ENCODE data around the gene FAM168A.
A peak's percentile ranks its signal among the peaks of the same experiment; 100 is the strongest.

Gene FAM168A

DNA sequence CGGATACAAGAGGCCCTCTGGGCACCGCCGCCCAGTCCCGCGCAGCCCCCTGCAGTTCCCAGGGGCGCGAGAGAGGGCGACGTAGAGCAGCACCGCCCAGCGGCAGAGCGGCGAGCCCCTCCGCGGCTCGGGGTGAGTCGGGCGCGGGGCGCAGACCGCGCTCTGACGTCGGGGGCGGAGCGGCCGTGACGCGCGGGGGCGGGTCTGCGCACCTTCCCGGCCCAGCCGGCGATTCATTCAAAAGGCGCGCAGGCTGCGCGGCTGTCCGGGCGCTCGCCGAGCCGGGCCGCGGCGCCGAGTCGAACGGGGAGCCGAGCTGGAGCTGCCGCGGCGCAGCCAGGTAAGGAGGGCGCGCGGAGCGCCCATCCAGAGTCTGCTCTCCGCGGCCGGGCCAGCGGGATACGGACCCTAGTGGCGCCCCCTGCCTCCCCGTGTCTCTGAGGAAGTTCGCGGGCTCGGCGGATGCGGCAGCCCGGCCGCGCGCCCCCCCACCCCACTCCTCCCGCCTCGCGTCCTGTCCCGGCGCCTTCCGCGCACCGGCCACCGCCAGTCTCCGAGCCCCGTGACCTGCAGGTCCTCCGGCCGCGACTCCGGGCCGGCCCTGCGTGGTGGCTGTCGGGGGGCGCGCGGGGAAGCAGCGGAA is 221.6 kb downstream of the FAM168A start, which contains the start of gene RELT:
Gene RELT, plus strand, starts transcription at position 240 of the 643 bp plus-strand sequence. CDS start 12,738 bp downstream, outside the sequence.
- TF ChIP-seq, protein P1, sequence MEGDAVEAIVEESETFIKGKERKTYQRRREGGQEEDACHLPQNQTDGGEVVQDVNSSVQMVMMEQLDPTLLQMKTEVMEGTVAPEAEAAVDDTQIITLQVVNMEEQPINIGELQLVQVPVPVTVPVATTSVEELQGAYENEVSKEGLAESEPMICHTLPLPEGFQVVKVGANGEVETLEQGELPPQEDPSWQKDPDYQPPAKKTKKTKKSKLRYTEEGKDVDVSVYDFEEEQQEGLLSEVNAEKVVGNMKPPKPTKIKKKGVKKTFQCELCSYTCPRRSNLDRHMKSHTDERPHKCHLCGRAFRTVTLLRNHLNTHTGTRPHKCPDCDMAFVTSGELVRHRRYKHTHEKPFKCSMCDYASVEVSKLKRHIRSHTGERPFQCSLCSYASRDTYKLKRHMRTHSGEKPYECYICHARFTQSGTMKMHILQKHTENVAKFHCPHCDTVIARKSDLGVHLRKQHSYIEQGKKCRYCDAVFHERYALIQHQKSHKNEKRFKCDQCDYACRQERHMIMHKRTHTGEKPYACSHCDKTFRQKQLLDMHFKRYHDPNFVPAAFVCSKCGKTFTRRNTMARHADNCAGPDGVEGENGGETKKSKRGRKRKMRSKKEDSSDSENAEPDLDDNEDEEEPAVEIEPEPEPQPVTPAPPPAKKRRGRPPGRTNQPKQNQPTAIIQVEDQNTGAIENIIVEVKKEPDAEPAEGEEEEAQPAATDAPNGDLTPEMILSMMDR (IDR thresholded peaks at IDR 0.05; ENCODE audit: insufficient read depth, low read depth, low read length, missing control alignments): peak; percentile 87
- H3K4me3 ChIP-seq (ENCODE audit: low read depth, low read length): peak within 1 kb of the TSS; percentile 76
- peak; percentile 96 for DNase-seq (ENCODE audit: low read depth)

DNA sequence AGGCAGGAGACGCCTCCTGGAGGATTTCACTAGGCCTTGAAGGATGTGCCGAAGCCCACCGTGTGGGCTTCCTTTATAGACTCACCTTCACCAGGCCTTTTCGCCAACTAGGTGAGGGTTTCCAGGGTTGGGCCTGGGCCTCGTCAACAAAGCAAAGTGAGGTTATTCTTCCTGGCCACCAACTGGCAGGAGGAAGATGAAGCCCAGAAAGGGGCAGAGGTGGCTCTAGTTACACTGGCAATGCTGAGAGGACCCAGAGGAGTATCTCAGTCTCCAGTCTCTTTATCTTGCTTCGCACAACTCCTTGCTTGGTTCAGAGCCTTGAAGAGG is 222.1 kb downstream of the FAM168A start:
- DNase-seq (ENCODE audit: low read depth): no peak
- H3K4me3 ChIP-seq (ENCODE audit: low read depth, low read length): no peak overlapping the region; the same call in 1 of the 2 replicates
- TF ChIP-seq, protein P1 (IDR thresholded peaks at IDR 0.05; ENCODE audit: insufficient read depth, low read depth, low read length, missing control alignments): no peak

DNA sequence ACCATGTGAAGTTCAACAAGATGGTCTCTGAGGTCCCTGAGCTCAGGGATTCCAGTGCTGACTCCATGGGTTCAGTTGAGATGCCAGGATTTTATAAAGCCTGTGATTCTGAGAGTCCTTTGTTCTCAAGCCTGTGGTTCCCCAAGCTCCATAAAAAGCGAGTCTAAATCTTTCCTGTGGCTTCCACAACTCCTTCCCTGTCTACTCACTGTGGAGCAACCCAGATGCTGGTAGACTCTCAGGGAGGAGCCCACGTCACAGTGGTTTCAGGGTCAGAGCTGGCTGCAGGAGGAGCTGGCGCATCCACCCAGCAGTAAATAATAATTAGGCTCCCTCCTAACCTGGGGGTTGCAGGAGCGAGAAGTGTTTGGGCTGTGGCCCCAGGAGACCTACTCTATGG is 223.8 kb downstream of the FAM168A start:
- TF ChIP-seq, protein P1 (IDR thresholded peaks at IDR 0.05; ENCODE audit: insufficient read depth, low read depth, low read length, missing control alignments): no peak
- H3K4me3 ChIP-seq (ENCODE audit: low read depth, low read length): no peak overlapping the region
- no peak for DNase-seq (ENCODE audit: low read depth)

DNA sequence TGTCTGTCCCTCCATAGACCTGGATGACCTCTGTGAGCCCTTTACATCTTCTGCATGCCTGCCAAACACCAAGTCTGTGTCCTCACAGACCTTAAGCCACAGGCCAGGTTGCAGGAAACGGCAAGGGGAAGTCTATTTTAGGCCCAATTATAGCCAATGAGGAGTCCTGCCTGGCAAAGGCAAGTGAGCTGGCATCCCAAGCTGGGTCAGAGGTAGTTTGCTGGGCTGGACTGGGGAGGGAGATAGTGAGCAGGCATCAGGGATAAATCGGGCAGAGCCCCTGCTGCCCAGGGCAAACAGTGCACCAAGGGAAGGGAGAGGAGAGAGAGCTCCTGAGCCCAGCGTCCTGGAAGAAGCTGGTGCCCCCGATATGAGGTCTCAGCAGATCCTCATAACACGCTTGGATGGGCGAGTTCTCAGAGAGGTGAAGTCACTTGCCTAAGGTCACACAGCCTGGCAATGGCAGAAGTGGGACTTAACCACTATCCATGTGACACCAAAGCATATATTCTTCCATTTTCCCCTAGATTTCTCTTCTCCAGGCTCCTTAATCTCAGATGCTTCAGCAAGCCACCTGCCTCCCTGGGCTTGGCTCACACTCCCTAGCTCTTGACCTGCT is 225.4 kb downstream of the FAM168A start:
- peak; percentile 37 for DNase-seq (ENCODE audit: low read depth)
- TF ChIP-seq, protein P1 (IDR thresholded peaks at IDR 0.05; ENCODE audit: insufficient read depth, low read depth, low read length, missing control alignments): peak; percentile 20
- H3K4me3 ChIP-seq (ENCODE audit: low read depth, low read length): no peak overlapping the region

GRCh38 chr11:73367482-73368024 is 230.4 kb downstream of the FAM168A start:
- H3K4me3 ChIP-seq (ENCODE audit: low read depth, low read length): no peak overlapping the region
- TF ChIP-seq, protein P1 (IDR thresholded peaks at IDR 0.05; ENCODE audit: insufficient read depth, low read depth, low read length, missing control alignments): no peak
- DNase-seq (ENCODE audit: low read depth): no peak

GRCh38 chr11:73366953-73367352 is 231.0 kb downstream of the FAM168A start:
- H3K4me3 ChIP-seq (ENCODE audit: low read depth, low read length): no peak overlapping the region
- no peak for DNase-seq (ENCODE audit: low read depth)
- TF ChIP-seq, protein P1 (IDR thresholded peaks at IDR 0.05; ENCODE audit: insufficient read depth, low read depth, low read length, missing control alignments): no peak
